HAP-1 (cell line): ENCODE measurements around the gene RIMS1.

Experiments used
- DNase-seq, 2 experiments: peaks; one replicate each; pipeline ENCODE4 v3.0.0-alpha.2; 2016 to 2020; ENCODE audit warnings: low spot score in 2 of 2
- H3K27me3 ChIP-seq: fragments of 250-450 bp; sonication (Bioruptor Pico); 2 replicates; pipeline ENCODE4 v1.5.1; 2020; ENCODE audit warnings: low read depth, mild to moderate bottlenecking, moderate library complexity
- H3K36me3 ChIP-seq: fragments of 250-450 bp; sonication (Bioruptor Pico); replicated peaks from 2 replicates; pipeline ENCODE4 v1.5.1; 2020; ENCODE audit warnings: mild to moderate bottlenecking
- H3K4me1 ChIP-seq: fragments of 250-450 bp; sonication (Bioruptor Pico); 2 replicates; pipeline ENCODE4 v1.5.1; 2020; ENCODE audit warnings: mild to moderate bottlenecking
- H3K4me3 ChIP-seq: fragments of 250-450 bp; sonication (Bioruptor Pico); 2 replicates; pipeline ENCODE4 v1.5.1; 2020; ENCODE audit warnings: mild to moderate bottlenecking, moderate library complexity
- H3K9me3 ChIP-seq: fragments of 250-450 bp; sonication (Bioruptor Pico); 2 replicates; pipeline ENCODE4 v1.5.1; 2020; ENCODE audit warnings: mild to moderate bottlenecking, moderate library complexity
- in situ Hi-C: fragments of 300-500 bp; cut with MboI; formaldehyde crosslinking; loops from 3 replicates; pipeline ENCODE4 v1.14.3; 2020; ENCODE audit warnings: low sequenced_read_pairs, inconsistent platforms, mixed read lengths

RIMS1 gene

GRCh38 chr6:72371473-72371872 lies 485.1 kb downstream of the RIMS1 start:
- DNase-seq, result no peak
- no peaks in the 10 kb centered on the region for H3K4me1 ChIP-seq
- no peaks in the 10 kb centered on the region for H3K36me3 ChIP-seq
- H3K27me3 ChIP-seq, result no peaks in the 10 kb centered on the region; the same call in 1 of the 2 replicates
- no peak overlapping the region for H3K4me3 ChIP-seq
- in situ Hi-C loops, result no loop called here
- no peaks in the 10 kb centered on the region for H3K9me3 ChIP-seq

GRCh38 chr6:72374172-72374571 lies 487.8 kb downstream of the RIMS1 start:
- Histone ChIP-seq H3K27me3 (no peaks in the 10 kb centered on the region; the same call in 1 of the 2 replicates), H3K4me3 (no peak overlapping the region), H3K9me3 (no peaks in the 10 kb centered on the region), H3K36me3 (no peaks in the 10 kb centered on the region), H3K4me1 (no peaks in the 10 kb centered on the region)
- in situ Hi-C loops, result no loop called here
- DNase-seq, result no peak

- no peaks in the 10 kb centered on the region for H3K27me3 ChIP-seq
- no peaks in the 10 kb centered on the region for H3K4me1 ChIP-seq
- H3K9me3 ChIP-seq, result no peaks in the 10 kb centered on the region
- no peak for DNase-seq
- in situ Hi-C loops, result no loop called here
- H3K4me3 ChIP-seq, result no peak overlapping the region
- H3K36me3 ChIP-seq, result no peaks in the 10 kb centered on the region
These were observed 488.5 kb downstream of the RIMS1 start for GRCh38 chr6:72374857-72375256.

GRCh38 chr6:72376736-72377135 lies 490.4 kb downstream of the RIMS1 start:
- H3K4me1 ChIP-seq, result no peaks in the 10 kb centered on the region
- in situ Hi-C loops, result no loop called here
- H3K4me3 ChIP-seq, result no peak overlapping the region
- no peaks in the 10 kb centered on the region for H3K36me3 ChIP-seq
- no peaks in the 10 kb centered on the region for H3K27me3 ChIP-seq
- no peaks in the 10 kb centered on the region for H3K9me3 ChIP-seq
- DNase-seq, result no peak

GRCh38 chr6:72381076-72381475 lies 494.7 kb downstream of the RIMS1 start:
- H3K27me3 ChIP-seq, result no peaks in the 10 kb centered on the region
- in situ Hi-C loops, result no loop called here
- no peak for DNase-seq

GRCh38 chr6:72382602-72383529 lies 496.5 kb downstream of the RIMS1 start:
- no peak for DNase-seq
- in situ Hi-C loops, result no loop called here
- no peak overlapping the region for H3K4me3 ChIP-seq
- no peaks in the 10 kb centered on the region for H3K9me3 ChIP-seq
- H3K4me1 ChIP-seq, result no peaks in the 10 kb centered on the region
- H3K27me3 ChIP-seq, result no peaks in the 10 kb centered on the region
- H3K36me3 ChIP-seq, result no peaks in the 10 kb centered on the region

More at GRCh38 chr6:72381076-72381475, 494.7 kb downstream of the RIMS1 start:
- Histone ChIP-seq H3K4me3 (no peak overlapping the region), H3K9me3 (no peaks in the 10 kb centered on the region), H3K4me1 (no peaks in the 10 kb centered on the region), H3K36me3 (no peaks in the 10 kb centered on the region)

- Histone ChIP-seq H3K4me3 (no peak overlapping the region), H3K9me3 (no peaks in the 10 kb centered on the region), H3K27me3 (no peaks in the 10 kb centered on the region), H3K36me3 (no peaks in the 10 kb centered on the region), H3K4me1 (no peaks in the 10 kb centered on the region)
- no peak for DNase-seq
- in situ Hi-C loops, result no loop called here
These were observed 500.0 kb downstream of the RIMS1 start for GRCh38 chr6:72386324-72386723.

GRCh38 chr6:72389698-72390097 lies 503.3 kb downstream of the RIMS1 start:
- Histone ChIP-seq H3K4me1 (no peaks in the 10 kb centered on the region), H3K4me3 (no peak overlapping the region), H3K36me3 (no peaks in the 10 kb centered on the region), H3K9me3 (no peaks in the 10 kb centered on the region), H3K27me3 (peaks cover 2% of the 10 kb centered on the region; the same call in 1 of the 2 replicates)
- DNase-seq, result no peak
- in situ Hi-C loops, result no loop called here

GRCh38 chr6:72390548-72390947 lies 504.2 kb downstream of the RIMS1 start:
- no peak for DNase-seq

GRCh38 chr6:72401865-72402264 lies 515.5 kb downstream of the RIMS1 start:
- H3K36me3 ChIP-seq, result no peaks in the 10 kb centered on the region; the same call in 1 of the 2 replicates
- in situ Hi-C loops, result loop anchor here (25.0 kb wide), 1 partner anchor 935 kb away; no protein-coding TSS in a partner anchor
- DNase-seq, result no peak
- no peaks in the 10 kb centered on the region for H3K4me1 ChIP-seq
- no peaks in the 10 kb centered on the region for H3K27me3 ChIP-seq
- no peak overlapping the region for H3K4me3 ChIP-seq
- no peaks in the 10 kb centered on the region for H3K9me3 ChIP-seq

More at GRCh38 chr6:72390548-72390947, 504.2 kb downstream of the RIMS1 start:
- H3K36me3 ChIP-seq, result no peaks in the 10 kb centered on the region
- H3K27me3 ChIP-seq, result peaks cover 4% of the 10 kb centered on the region; the same call in 1 of the 2 replicates
- in situ Hi-C loops, result no loop called here
- H3K4me3 ChIP-seq, result no peak overlapping the region
- no peaks in the 10 kb centered on the region for H3K4me1 ChIP-seq
- H3K9me3 ChIP-seq, result no peaks in the 10 kb centered on the region

- Histone ChIP-seq H3K9me3 (no peaks in the 10 kb centered on the region), H3K36me3 (no peaks in the 10 kb centered on the region; the same call in 1 of the 2 replicates), H3K27me3 (no peaks in the 10 kb centered on the region), H3K4me3 (no peak overlapping the region), H3K4me1 (no peaks in the 10 kb centered on the region)
- in situ Hi-C loops, result loop anchor here (25.0 kb wide), 1 partner anchor 934 kb away; no protein-coding TSS in a partner anchor
- DNase-seq, result no peak
These were observed 517.1 kb downstream of the RIMS1 start for GRCh38 chr6:72403413-72403812.

GRCh38 chr6:72406517-72406916 lies 520.2 kb downstream of the RIMS1 start:
- no peak for DNase-seq

GRCh38 chr6:72410769-72411168 lies 524.4 kb downstream of the RIMS1 start:
- in situ Hi-C loops, result loop anchor here (10.0 to 25.0 kb wide), 2 partner anchors 714 to 927 kb away; no protein-coding TSS in a partner anchor
- no peaks in the 10 kb centered on the region for H3K4me1 ChIP-seq
- H3K4me3 ChIP-seq, result no peak overlapping the region
- H3K36me3 ChIP-seq, result no peaks in the 10 kb centered on the region
- H3K27me3 ChIP-seq, result no peaks in the 10 kb centered on the region
- H3K9me3 ChIP-seq, result no peaks in the 10 kb centered on the region
- DNase-seq, result no peak

More at GRCh38 chr6:72406517-72406916, 520.2 kb downstream of the RIMS1 start:
- Histone ChIP-seq H3K36me3 (no peaks in the 10 kb centered on the region), H3K27me3 (no peaks in the 10 kb centered on the region), H3K9me3 (no peaks in the 10 kb centered on the region), H3K4me1 (no peaks in the 10 kb centered on the region), H3K4me3 (no peak overlapping the region)
- in situ Hi-C loops, result loop anchor here (25.0 kb wide), 1 partner anchor 931 kb away; no protein-coding TSS in a partner anchor
